Measurements from ENCODE around the gene GRIA1.

GRIA1 gene

GRCh38 chr5:153594785-153595184 lies 104.3 kb downstream of the GRIA1 start:
- Histone ChIP-seq H3K9ac (ENCODE audit: low read length) (no peak overlapping the region), H4K8ac (ENCODE audit: low read depth, low read length) (no peak overlapping the region), H3K27ac (ENCODE audit: low read depth, low read length) (no peak overlapping the region), H3K36me3 (ENCODE audit: control insufficient read depth in 1 of 2, insufficient read depth in 2 of 2, low read length in 2 of 2) (no peaks in the 10 kb centered on the region), H2BK120ac (ENCODE audit: insufficient read depth, low read length, poor library complexity) (no peak overlapping the region), H4K91ac (ENCODE audit: low read depth, low read length) (no peak overlapping the region), H2AK5ac (ENCODE audit: low read length) (no peak overlapping the region), H3K79me2 (ENCODE audit: control insufficient read depth, insufficient read depth, low read length, poor library complexity) (no peaks in the 10 kb centered on the region), H3K23ac (ENCODE audit: low read length) (no peak overlapping the region), H3K4me1 (ENCODE audit: control insufficient read depth in 1 of 2, insufficient read depth in 2 of 2, low read length in 2 of 2) (no peaks in the 10 kb centered on the region), H3K4ac (ENCODE audit: low read depth, low read length) (no peak overlapping the region), H3K79me1 (ENCODE audit: low read length) (no peaks in the 10 kb centered on the region), H3K9me3 (ENCODE audit: insufficient read depth, low read depth, low read length) (no peaks in the 10 kb centered on the region), H2BK5ac (ENCODE audit: low read depth, low read length, poor library complexity) (no peak overlapping the region), H3K4me3 (ENCODE audit: low read depth, low read length) (no peak overlapping the region), H2AFZ (ENCODE audit: insufficient read depth, low read length, poor library complexity) (no peak overlapping the region), H2BK12ac (ENCODE audit: low read length) (no peak overlapping the region), H3K14ac (ENCODE audit: low read length) (no peak overlapping the region), H4K12ac (ENCODE audit: low read depth, low read length) (no peak overlapping the region), H3K4me2 (ENCODE audit: low read length) (no peak overlapping the region), H3K18ac (ENCODE audit: low read length) (no peak overlapping the region), H3K27me3 (ENCODE audit: insufficient read depth, low read length) (no peaks in the 10 kb centered on the region)
- no peak for DNase-seq

- Histone ChIP-seq H2BK12ac (ENCODE audit: low read length) (no peak overlapping the region), H2BK5ac (ENCODE audit: low read depth, low read length, poor library complexity) (no peak overlapping the region), H3K36me3 (ENCODE audit: control insufficient read depth in 1 of 2, insufficient read depth in 2 of 2, low read length in 2 of 2) (no peaks in the 10 kb centered on the region), H2AK5ac (ENCODE audit: low read length) (no peak overlapping the region), H3K23ac (ENCODE audit: low read length) (no peak overlapping the region), H2BK120ac (ENCODE audit: insufficient read depth, low read length, poor library complexity) (no peak overlapping the region), H3K14ac (ENCODE audit: low read length) (no peak overlapping the region), H3K27ac (ENCODE audit: low read depth, low read length) (no peak overlapping the region), H3K9ac (ENCODE audit: low read length) (no peak overlapping the region), H2AFZ (ENCODE audit: insufficient read depth, low read length, poor library complexity) (no peak overlapping the region), H4K8ac (ENCODE audit: low read depth, low read length) (no peak overlapping the region), H3K4me2 (ENCODE audit: low read length) (no peak overlapping the region), H3K18ac (ENCODE audit: low read length) (no peak overlapping the region), H4K91ac (ENCODE audit: low read depth, low read length) (no peak overlapping the region), H3K4me1 (ENCODE audit: control insufficient read depth in 1 of 2, insufficient read depth in 2 of 2, low read length in 2 of 2) (no peaks in the 10 kb centered on the region), H3K27me3 (ENCODE audit: insufficient read depth, low read length) (no peaks in the 10 kb centered on the region), H3K9me3 (ENCODE audit: insufficient read depth, low read depth, low read length) (no peaks in the 10 kb centered on the region), H4K12ac (ENCODE audit: low read depth, low read length) (no peak overlapping the region), H3K79me2 (ENCODE audit: control insufficient read depth, insufficient read depth, low read length, poor library complexity) (no peaks in the 10 kb centered on the region), H3K4me3 (ENCODE audit: low read depth, low read length) (no peak overlapping the region), H3K79me1 (ENCODE audit: low read length) (no peaks in the 10 kb centered on the region), H3K4ac (ENCODE audit: low read depth, low read length) (no peak overlapping the region)
- no peak for DNase-seq
Measured at GRCh38 chr5:153598099-153598498, 107.6 kb downstream of the GRIA1 start.

- no peaks in the 10 kb centered on the region for H3K9me3 ChIP-seq (ENCODE audit: insufficient read depth, low read depth, low read length)
- no peak overlapping the region for H3K4me3 ChIP-seq (ENCODE audit: low read depth, low read length)
- H4K12ac ChIP-seq (ENCODE audit: low read depth, low read length) = no peak overlapping the region
- no peak overlapping the region for H3K14ac ChIP-seq (ENCODE audit: low read length)
- H3K27ac ChIP-seq (ENCODE audit: low read depth, low read length) = no peak overlapping the region
- H3K23ac ChIP-seq (ENCODE audit: low read length) = no peak overlapping the region
- no peak overlapping the region for H4K91ac ChIP-seq (ENCODE audit: low read depth, low read length)
- H3K18ac ChIP-seq (ENCODE audit: low read length) = no peak overlapping the region
- H3K4me1 ChIP-seq (ENCODE audit: control insufficient read depth in 1 of 2, insufficient read depth in 2 of 2, low read length in 2 of 2) = no peaks in the 10 kb centered on the region
- no peaks in the 10 kb centered on the region for H3K79me2 ChIP-seq (ENCODE audit: control insufficient read depth, insufficient read depth, low read length, poor library complexity)
- H2AFZ ChIP-seq (ENCODE audit: insufficient read depth, low read length, poor library complexity) = no peak overlapping the region
- WGBS (ENCODE audit: extremely low coverage, insufficient coverage, insufficient read length) = no CpG with 5 or more reads among the region's 1 CpG
- no peak overlapping the region for H2BK5ac ChIP-seq (ENCODE audit: low read depth, low read length, poor library complexity)
- H3K9ac ChIP-seq (ENCODE audit: low read length) = no peak overlapping the region
- no peaks in the 10 kb centered on the region for H3K79me1 ChIP-seq (ENCODE audit: low read length)
- H3K4me2 ChIP-seq (ENCODE audit: low read length) = no peak overlapping the region
- no peak overlapping the region for H2AK5ac ChIP-seq (ENCODE audit: low read length)
- no peaks in the 10 kb centered on the region for H3K36me3 ChIP-seq (ENCODE audit: control insufficient read depth in 1 of 2, insufficient read depth in 2 of 2, low read length in 2 of 2)
- no peak overlapping the region for H4K8ac ChIP-seq (ENCODE audit: low read depth, low read length)
- no peak overlapping the region for H2BK120ac ChIP-seq (ENCODE audit: insufficient read depth, low read length, poor library complexity)
- no peak for DNase-seq
- no peak overlapping the region for H3K4ac ChIP-seq (ENCODE audit: low read depth, low read length)
- no peaks in the 10 kb centered on the region for H3K27me3 ChIP-seq (ENCODE audit: insufficient read depth, low read length)
- no peak overlapping the region for H2BK12ac ChIP-seq (ENCODE audit: low read length)
Measured at GRCh38 chr5:153601377-153601776, 110.9 kb downstream of the GRIA1 start.

GRCh38 chr5:153605386-153605785 lies 114.9 kb downstream of the GRIA1 start:
- H3K27me3 ChIP-seq (ENCODE audit: insufficient read depth, low read length) = no peaks in the 10 kb centered on the region
- no peak overlapping the region for H3K4me2 ChIP-seq (ENCODE audit: low read length)
- H3K18ac ChIP-seq (ENCODE audit: low read length) = no peak overlapping the region
- no peaks in the 10 kb centered on the region for H3K79me2 ChIP-seq (ENCODE audit: control insufficient read depth, insufficient read depth, low read length, poor library complexity)
- H3K14ac ChIP-seq (ENCODE audit: low read length) = no peak overlapping the region
- H3K79me1 ChIP-seq (ENCODE audit: low read length) = no peaks in the 10 kb centered on the region
- no peak overlapping the region for H2AK5ac ChIP-seq (ENCODE audit: low read length)
- WGBS (ENCODE audit: extremely low coverage, insufficient coverage, insufficient read length) = no CpG with 5 or more reads among the region's 1 CpG
- H4K91ac ChIP-seq (ENCODE audit: low read depth, low read length) = no peak overlapping the region
- no peak overlapping the region for H3K4me3 ChIP-seq (ENCODE audit: low read depth, low read length)
- H3K23ac ChIP-seq (ENCODE audit: low read length) = no peak overlapping the region
- H2BK5ac ChIP-seq (ENCODE audit: low read depth, low read length, poor library complexity) = no peak overlapping the region
- H3K27ac ChIP-seq (ENCODE audit: low read depth, low read length) = no peak overlapping the region
- DNase-seq = no peak
- no peak overlapping the region for H2AFZ ChIP-seq (ENCODE audit: insufficient read depth, low read length, poor library complexity)
- H3K36me3 ChIP-seq (ENCODE audit: control insufficient read depth in 1 of 2, insufficient read depth in 2 of 2, low read length in 2 of 2) = no peaks in the 10 kb centered on the region
- no peaks in the 10 kb centered on the region for H3K9me3 ChIP-seq (ENCODE audit: insufficient read depth, low read depth, low read length)
- H4K12ac ChIP-seq (ENCODE audit: low read depth, low read length) = no peak overlapping the region
- no peak overlapping the region for H2BK12ac ChIP-seq (ENCODE audit: low read length)
- H3K9ac ChIP-seq (ENCODE audit: low read length) = no peak overlapping the region
- H3K4me1 ChIP-seq (ENCODE audit: control insufficient read depth in 1 of 2, insufficient read depth in 2 of 2, low read length in 2 of 2) = no peaks in the 10 kb centered on the region
- H4K8ac ChIP-seq (ENCODE audit: low read depth, low read length) = no peak overlapping the region
- no peak overlapping the region for H3K4ac ChIP-seq (ENCODE audit: low read depth, low read length)
- no peak overlapping the region for H2BK120ac ChIP-seq (ENCODE audit: insufficient read depth, low read length, poor library complexity)

- no peaks in the 10 kb centered on the region for H3K79me1 ChIP-seq (ENCODE audit: low read length)
- no peaks in the 10 kb centered on the region for H3K79me2 ChIP-seq (ENCODE audit: control insufficient read depth, insufficient read depth, low read length, poor library complexity)
- H2BK120ac ChIP-seq (ENCODE audit: insufficient read depth, low read length, poor library complexity) = no peak overlapping the region
- H3K4me3 ChIP-seq (ENCODE audit: low read depth, low read length) = no peak overlapping the region
- H3K18ac ChIP-seq (ENCODE audit: low read length) = no peak overlapping the region
- H3K4ac ChIP-seq (ENCODE audit: low read depth, low read length) = no peak overlapping the region
- H2AK5ac ChIP-seq (ENCODE audit: low read length) = no peak overlapping the region
- H3K36me3 ChIP-seq (ENCODE audit: control insufficient read depth in 1 of 2, insufficient read depth in 2 of 2, low read length in 2 of 2) = no peaks in the 10 kb centered on the region
- H3K9ac ChIP-seq (ENCODE audit: low read length) = no peak overlapping the region
- H3K4me1 ChIP-seq (ENCODE audit: control insufficient read depth in 1 of 2, insufficient read depth in 2 of 2, low read length in 2 of 2) = no peaks in the 10 kb centered on the region
- H3K23ac ChIP-seq (ENCODE audit: low read length) = no peak overlapping the region
- H3K27me3 ChIP-seq (ENCODE audit: insufficient read depth, low read length) = no peaks in the 10 kb centered on the region
- H4K8ac ChIP-seq (ENCODE audit: low read depth, low read length) = no peak overlapping the region
- no peaks in the 10 kb centered on the region for H3K9me3 ChIP-seq (ENCODE audit: insufficient read depth, low read depth, low read length)
- no peak overlapping the region for H2AFZ ChIP-seq (ENCODE audit: insufficient read depth, low read length, poor library complexity)
- H3K14ac ChIP-seq (ENCODE audit: low read length) = no peak overlapping the region
- no peak overlapping the region for H4K12ac ChIP-seq (ENCODE audit: low read depth, low read length)
- no peak for DNase-seq
- no peak overlapping the region for H2BK12ac ChIP-seq (ENCODE audit: low read length)
- no peak overlapping the region for H3K27ac ChIP-seq (ENCODE audit: low read depth, low read length)
- no peak overlapping the region for H3K4me2 ChIP-seq (ENCODE audit: low read length)
- no peak overlapping the region for H4K91ac ChIP-seq (ENCODE audit: low read depth, low read length)
- H2BK5ac ChIP-seq (ENCODE audit: low read depth, low read length, poor library complexity) = no peak overlapping the region
Measured at GRCh38 chr5:153610009-153610408, 119.5 kb downstream of the GRIA1 start.
